ENCODE data around the gene SULT1C4.

SULT1C4 gene

GRCh38 chr2:108378851-108379250 is 1.1 kb downstream of the SULT1C4 start:
- Histone ChIP-seq H3K27me3 (ENCODE audit: insufficient read depth, poor library complexity, severe bottlenecking) (no peaks in the 10 kb centered on the region), H3K4me3 (replicated peaks; ENCODE audit: insufficient read depth, low read length) (no peak overlapping the region)
- DNase-seq (ENCODE audit: low read depth in 1 of 2, low spot score in 1 of 2): no peak

GRCh38 chr2:108382196-108382595 is 4.4 kb downstream of the SULT1C4 start:
- TF ChIP-seq CTCF (IDR thresholded peaks at IDR 0.05; ENCODE audit: insufficient read depth, low read length): no peak
- TF ChIP-seq SPI1 (IDR thresholded peaks at IDR 0.05; ENCODE audit: borderline replicate concordance, low read depth): no peak
- TF ChIP-seq REST (IDR thresholded peaks at IDR 0.05; ENCODE audit: insufficient replicate concordance, low read depth): no peak
- no peak for DNase-seq (ENCODE audit: low read depth in 1 of 2, low spot score in 1 of 2)
- Histone ChIP-seq H3K4me3 (replicated peaks; ENCODE audit: insufficient read depth, low read length) (no peak overlapping the region), H3K27me3 (ENCODE audit: insufficient read depth, poor library complexity, severe bottlenecking) (no peaks in the 10 kb centered on the region), H3K27ac (replicated peaks) (no peak overlapping the region)

More at GRCh38 chr2:108378851-108379250, 1.1 kb downstream of the SULT1C4 start:
- H3K27ac ChIP-seq (replicated peaks): no peak overlapping the region
- TF ChIP-seq GABPA (IDR thresholded peaks at IDR 0.05; ENCODE audit: low read depth) (no peak), SPI1 (IDR thresholded peaks at IDR 0.05; ENCODE audit: borderline replicate concordance, low read depth) (no peak), POLR2AphosphoS5 (IDR thresholded peaks at IDR 0.05; ENCODE audit: low read depth) (no peak), CTCF (IDR thresholded peaks at IDR 0.05; ENCODE audit: insufficient read depth, low read length) (no peak), REST (IDR thresholded peaks at IDR 0.05; ENCODE audit: insufficient replicate concordance, low read depth) (no peak)

- no peaks in the 10 kb centered on the region for H3K27me3 ChIP-seq (ENCODE audit: insufficient read depth, poor library complexity, severe bottlenecking)
- no peak for TF ChIP-seq GABPA (IDR thresholded peaks at IDR 0.05; ENCODE audit: low read depth)
- TF ChIP-seq REST (IDR thresholded peaks at IDR 0.05; ENCODE audit: insufficient replicate concordance, low read depth): no peak
- TF ChIP-seq POLR2AphosphoS5 (IDR thresholded peaks at IDR 0.05; ENCODE audit: low read depth): no peak
- no peak for TF ChIP-seq SPI1 (IDR thresholded peaks at IDR 0.05; ENCODE audit: borderline replicate concordance, low read depth)
- no peak for TF ChIP-seq CTCF (IDR thresholded peaks at IDR 0.05; ENCODE audit: insufficient read depth, low read length)
- H3K27ac ChIP-seq (replicated peaks): no peak overlapping the region
- no peak overlapping the region for H3K4me3 ChIP-seq (replicated peaks; ENCODE audit: insufficient read depth, low read length)
- no peak for DNase-seq (ENCODE audit: low read depth in 1 of 2, low spot score in 1 of 2)
Measured at GRCh38 chr2:108383146-108383830, 5.5 kb downstream of the SULT1C4 start.

Measured in HL-60 (cell line).